GM20431 (cell line): Measurements from ENCODE around the gene EFTUD2.
"Not testable (repeated sequence)": the region's sequence is repeated elsewhere in the genome, so short reads cannot be mapped to it uniquely, and the experiment has no call there.

ENCODE experiments used
- in situ Hi-C: fragments of 300-500 bp; cut with MseI, MboI; formaldehyde crosslinking; loops from one replicate; pipeline ENCODE4 v1.15.0; 2020; ENCODE audit warnings: low sequenced_read_pairs; ENCODE audit not compliant: unreplicated experiment

Gene EFTUD2

GRCh38 chr17:44899074-44899782, at the start of gene EFTUD2:
EFTUD2 (minus strand) TSS chr17:44899445; CDS start chr17:44894521, 4,924 bp downstream.
- in situ Hi-C loops, result no loop called here

- in situ Hi-C loops, result no loop called here
These were observed 49.1 kb upstream of the EFTUD2 start for GRCh38 chr17:44948315-44948795.

- in situ Hi-C loops, result no loop called here
These were observed 48.4 kb upstream of the EFTUD2 start, which contains the start of gene KIF18B for GRCh38 chr17:44947461-44948314. KIF18B (minus strand) TSS chr17:44947773; CDS start chr17:44936344, 11,429 bp downstream.

- in situ Hi-C loops, result not testable (repeated sequence)
These were observed 46.4 kb upstream of the EFTUD2 start for GRCh38 chr17:44945652-44946051.

- in situ Hi-C loops, result no loop called here
These were observed 43.2 kb upstream of the EFTUD2 start for GRCh38 chr17:44942456-44942855.

GRCh38 chr17:44941712-44942331, 42.6 kb upstream of the EFTUD2 start:
- in situ Hi-C loops, result no loop called here

- in situ Hi-C loops, result no loop called here
These were observed 41.5 kb upstream of the EFTUD2 start for GRCh38 chr17:44940768-44941167.

- in situ Hi-C loops, result no loop called here
These were observed 41.1 kb upstream of the EFTUD2 start for GRCh38 chr17:44940317-44940716.

GRCh38 chr17:44935116-44935515, 35.9 kb upstream of the EFTUD2 start:
- in situ Hi-C loops, result no loop called here

GRCh38 chr17:44934745-44935105, 35.5 kb upstream of the EFTUD2 start:
- in situ Hi-C loops, result no loop called here

- in situ Hi-C loops, result no loop called here
These were observed 34.8 kb upstream of the EFTUD2 start for GRCh38 chr17:44933824-44934744.

- in situ Hi-C loops, result no loop called here
These were observed 33.5 kb upstream of the EFTUD2 start for GRCh38 chr17:44932787-44933097.

- in situ Hi-C loops, result no loop called here
These were observed 33.0 kb upstream of the EFTUD2 start for GRCh38 chr17:44932096-44932786.

GRCh38 chr17:44931376-44931775, 32.1 kb upstream of the EFTUD2 start:
- in situ Hi-C loops, result no loop called here

- in situ Hi-C loops, result no loop called here
These were observed 31.4 kb upstream of the EFTUD2 start for GRCh38 chr17:44930667-44931066.

- in situ Hi-C loops, result loop anchor here (10.0 kb wide), 1 partner anchor 86 kb away; no protein-coding TSS in a partner anchor
These were observed 29.9 kb upstream of the EFTUD2 start for GRCh38 chr17:44928950-44929720.

- in situ Hi-C loops, result loop anchor here (10.0 kb wide), 1 partner anchor 87 kb away; no protein-coding TSS in a partner anchor
These were observed 28.9 kb upstream of the EFTUD2 start for GRCh38 chr17:44928136-44928535.

- in situ Hi-C loops, result loop anchor here (10.0 kb wide), 1 partner anchor 87 kb away; no protein-coding TSS in a partner anchor
These were observed 28.5 kb upstream of the EFTUD2 start for GRCh38 chr17:44927696-44928095.
